Measurements from ENCODE around the gene SLC12A4. TPM values are rescaled to one million over a fixed set of nuclear protein-coding genes. Genes with fewer than 3 reads are reported as not detected.

The SLC12A4 gene
- total and polyA plus RNA-seq, 2 of the 13 experiments (the other 11 are each of a cell fraction or from before 2014, with no cell fraction given) = 65.1 to 84.3 TPM

GRCh38 chr16:67893743-67894399 is 74.6 kb downstream of the SLC12A4 start (continued):
- no peak for TF ChIP-seq MLXIP (CRISPR knock-in tag; IDR thresholded peaks at IDR 0.05; ENCODE audit: borderline replicate concordance)
- 0 out of 2 replicates have a peak, but pooled peaks have one; percentile 10 for TF ChIP-seq ZNF576 (CRISPR knock-in tag; IDR thresholded peaks at IDR 0.05)
- TF ChIP-seq GATA4 (IDR thresholded peaks at IDR 0.05; ENCODE audit: borderline replicate concordance, low read depth) = no peak
- no peak for TF ChIP-seq ZNF747 (CRISPR knock-in tag; IDR thresholded peaks at IDR 0.05; ENCODE audit: borderline replicate concordance)
- 0 out of 2 replicates have a peak, but pooled peaks have one; percentile 5 for TF ChIP-seq ZNF160 (CRISPR knock-in tag; IDR thresholded peaks at IDR 0.05)
- TF ChIP-seq ZNF775 (CRISPR knock-in tag; IDR thresholded peaks at IDR 0.05; ENCODE audit: borderline replicate concordance) = no peak
- TF ChIP-seq KLF13 (CRISPR knock-in tag; IDR thresholded peaks at IDR 0.05) = no peak
- no peak for TF ChIP-seq CENPBD1 (CRISPR knock-in tag; IDR thresholded peaks at IDR 0.05; ENCODE audit: borderline replicate concordance, low read depth)
- TF ChIP-seq ERF (CRISPR knock-in tag; IDR thresholded peaks at IDR 0.05) = no peak
- no peak for TF ChIP-seq ZFP36L1 (CRISPR knock-in tag; IDR thresholded peaks at IDR 0.05)
- TF ChIP-seq IRF2 (CRISPR knock-in tag; IDR thresholded peaks at IDR 0.05) = no peak
- no peak for TF ChIP-seq TBL1XR1 (IDR thresholded peaks at IDR 0.05; ENCODE audit: borderline replicate concordance, low read length, partially characterized antibody)
- TF ChIP-seq ZNF143 (CRISPR knock-in tag; IDR thresholded peaks at IDR 0.05) = no peak
- no peak for TF ChIP-seq MEF2D (CRISPR knock-in tag; IDR thresholded peaks at IDR 0.05)
- TF ChIP-seq CREBL2 (CRISPR knock-in tag; IDR thresholded peaks at IDR 0.05; ENCODE audit: borderline replicate concordance) = no peak
- TF ChIP-seq KAT8 (CRISPR knock-in tag; IDR thresholded peaks at IDR 0.05) = no peak
- no peak for TF ChIP-seq GRHL1 (CRISPR knock-in tag; conservative IDR thresholded peaks at IDR 0.05)
- TF ChIP-seq HOXA9 (CRISPR knock-in tag; IDR thresholded peaks at IDR 0.05; ENCODE audit: borderline replicate concordance) = no peak
- no peak for TF ChIP-seq ZSCAN9 (CRISPR knock-in tag; IDR thresholded peaks at IDR 0.05; ENCODE audit: borderline replicate concordance)
- no peak for TF ChIP-seq TP53 (CRISPR knock-in tag; conservative IDR thresholded peaks at IDR 0.05)
- no peak for TF ChIP-seq ZNF512B (CRISPR knock-in tag; IDR thresholded peaks at IDR 0.05; ENCODE audit: borderline replicate concordance)
- TF ChIP-seq ZNF792 (CRISPR knock-in tag; IDR thresholded peaks at IDR 0.05) = no peak
